LNCAP (cell line): Measurements from ENCODE around the gene GSKIP.

Experiments used
- CTCF ChIP-seq: fragments of 450-650 bp; IDR thresholded peaks from 2 replicates; pipeline ENCODE4 v1.5.1; 2017; ENCODE audit warnings: mild to moderate bottlenecking

The GSKIP gene

GRCh38 chr14:96345669-96346068, 17.7 kb upstream of the GSKIP start:
- TF ChIP-seq CTCF, result no peak

GRCh38 chr14:96349286-96350075, 13.8 kb upstream of the GSKIP start:
- TF ChIP-seq CTCF, result no peak

- no peak for TF ChIP-seq CTCF
These were observed 11.3 kb upstream of the GSKIP start for GRCh38 chr14:96351986-96352385.

GRCh38 chr14:96352708-96353107, 10.6 kb upstream of the GSKIP start:
- TF ChIP-seq CTCF, result no peak

GRCh38 chr14:96354246-96354645, 9.1 kb upstream of the GSKIP start:
- no peak for TF ChIP-seq CTCF

- TF ChIP-seq CTCF, result no peak
These were observed 6.1 kb upstream of the GSKIP start for GRCh38 chr14:96357216-96357615.

- no peak for TF ChIP-seq CTCF
These were observed 3.4 kb upstream of the GSKIP start for GRCh38 chr14:96359959-96360358.
